NCI-H2081 (cell line): ENCODE measurements around the gene NKAIN2.
A peak's percentile ranks its signal among the peaks of the same experiment; 100 is the strongest.
"Not testable (repeated sequence)": the region's sequence is repeated elsewhere in the genome, so short reads cannot be mapped to it uniquely, and the experiment has no call there.

ENCODE experiments used
- DNase-seq, 2 experiments: peaks; one replicate each; lab custom pipeline; 2025; lab: John Stamatoyannopoulos, UW

NKAIN2 gene

DNA sequence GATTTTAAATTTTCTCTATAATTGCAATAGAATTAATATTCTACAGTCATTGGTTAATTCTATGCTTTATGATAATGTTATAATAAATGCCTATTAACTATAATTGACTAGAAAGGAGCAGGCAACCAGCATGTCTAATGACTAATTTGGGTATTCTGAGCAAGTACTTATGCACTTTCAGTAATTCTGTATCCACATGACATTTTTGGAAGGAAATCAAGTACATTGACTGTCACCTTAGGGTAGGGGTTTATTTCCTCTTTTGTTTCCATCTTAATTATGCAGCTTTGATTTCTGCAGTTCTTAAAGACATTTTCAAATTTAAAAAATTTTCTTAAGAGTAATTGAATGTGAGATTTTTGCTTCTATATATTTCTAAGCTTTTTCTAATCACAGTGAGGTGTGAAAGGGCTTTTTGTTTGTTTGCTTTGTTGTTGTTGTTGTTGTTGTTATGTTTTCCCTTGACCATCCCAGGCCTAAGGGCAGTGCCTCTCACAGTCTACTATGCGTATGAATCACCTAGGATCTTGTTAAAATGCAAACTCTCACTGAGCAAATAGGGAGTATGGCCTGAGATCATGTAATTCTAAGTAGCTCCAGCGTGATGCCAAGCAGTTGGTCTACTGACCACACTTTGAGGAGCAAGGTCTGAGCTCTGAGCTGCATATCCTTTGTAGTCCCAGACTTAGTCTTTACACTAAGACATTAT, 691.4 kb downstream of the NKAIN2 start:
- peak in 1 of 2 experiments; percentile 12 for DNase-seq

- DNase-seq: no peak
Observed at GRCh38 chr6:124495665-124496190, 692.1 kb downstream of the NKAIN2 start.

DNA sequence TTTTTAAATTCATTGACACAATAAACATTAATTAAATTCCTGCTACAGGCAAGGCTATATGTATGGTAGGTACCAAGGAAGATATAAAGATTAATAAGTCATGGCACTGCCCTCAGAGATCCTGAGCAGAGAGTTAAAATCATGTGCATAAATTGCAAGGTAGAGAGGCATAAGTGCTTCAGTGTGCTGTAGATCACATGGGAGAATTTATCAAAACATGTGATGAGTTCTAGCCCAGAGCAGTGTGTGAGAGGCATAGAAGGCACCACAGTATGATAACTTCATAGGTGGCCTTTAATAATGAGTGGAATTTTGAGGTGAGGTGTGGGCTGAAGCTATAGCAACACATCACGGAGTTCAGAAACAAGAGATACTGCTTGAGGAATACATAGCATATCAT, 692.7 kb downstream of the NKAIN2 start:
- DNase-seq: no peak

GRCh38 chr6:124512431-124512830, 708.8 kb downstream of the NKAIN2 start:
- DNase-seq: no peak

- DNase-seq: no peak
Observed at GRCh38 chr6:124517339-124517738, 713.7 kb downstream of the NKAIN2 start.

DNA sequence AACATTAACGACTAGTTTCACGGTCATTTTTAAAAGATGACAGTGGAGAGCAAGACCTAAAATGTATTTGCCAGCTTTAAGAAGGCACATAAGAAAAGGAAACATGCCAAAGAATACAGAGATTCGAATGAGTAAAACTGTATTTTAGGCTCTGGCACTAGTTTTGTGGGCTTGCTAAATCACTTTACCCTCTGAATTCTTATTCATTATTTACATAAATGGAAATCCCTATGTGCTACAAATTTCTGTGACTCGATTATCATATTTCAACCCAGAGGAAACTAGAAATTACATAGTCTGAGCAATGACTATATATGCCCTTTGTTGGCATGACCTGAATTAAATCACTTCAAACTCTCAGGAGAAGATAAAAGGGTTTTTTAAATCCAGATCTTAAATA, 716.8 kb downstream of the NKAIN2 start:
- DNase-seq: no peak

GRCh38 chr6:124522335-124522734, 718.7 kb downstream of the NKAIN2 start:
- no peak for DNase-seq

- DNase-seq: no peak
Observed at GRCh38 chr6:124524491-124525200, 721.0 kb downstream of the NKAIN2 start.

DNA sequence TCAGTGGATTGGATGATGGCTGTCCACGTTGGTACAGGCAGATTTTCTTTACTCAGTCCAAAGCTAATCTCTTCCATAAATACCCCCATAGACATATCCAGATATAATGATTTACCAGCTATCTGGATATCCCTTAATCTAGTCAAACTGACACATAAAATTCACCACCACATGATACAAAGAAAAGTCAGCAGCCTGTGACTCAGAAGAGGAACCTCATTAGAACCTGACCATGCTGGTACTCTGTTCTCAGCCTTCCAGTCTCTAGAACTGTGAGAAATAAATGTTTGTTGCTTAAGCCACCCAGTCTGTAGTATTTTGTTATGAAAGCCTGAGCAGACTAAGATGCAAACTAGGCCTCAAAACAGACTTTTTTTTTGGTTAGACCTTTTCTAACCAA, 727.3 kb downstream of the NKAIN2 start:
- no peak for DNase-seq

DNA sequence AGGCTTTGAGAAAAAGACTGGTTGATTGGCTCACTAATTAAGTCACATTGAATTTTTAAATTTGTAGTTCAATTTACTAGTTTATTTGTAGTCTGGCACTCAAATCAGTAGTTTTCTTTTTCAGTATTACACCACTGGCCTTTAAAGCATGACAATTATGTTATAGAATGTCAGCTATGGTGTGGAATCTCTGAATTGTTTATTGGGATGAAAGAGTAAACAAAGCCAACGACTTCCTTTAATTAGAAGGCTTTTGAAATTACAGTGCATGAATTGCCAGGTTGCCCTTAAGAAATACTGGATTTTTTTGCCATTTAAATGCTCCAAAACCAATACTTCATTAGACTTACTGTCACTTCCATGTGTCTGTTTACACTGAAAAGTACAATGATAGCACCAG, 731.6 kb downstream of the NKAIN2 start:
- peak in 1 of 2 experiments; percentile 23 for DNase-seq

- no peak for DNase-seq
Observed at GRCh38 chr6:124535746-124536145, 732.1 kb downstream of the NKAIN2 start.

DNA sequence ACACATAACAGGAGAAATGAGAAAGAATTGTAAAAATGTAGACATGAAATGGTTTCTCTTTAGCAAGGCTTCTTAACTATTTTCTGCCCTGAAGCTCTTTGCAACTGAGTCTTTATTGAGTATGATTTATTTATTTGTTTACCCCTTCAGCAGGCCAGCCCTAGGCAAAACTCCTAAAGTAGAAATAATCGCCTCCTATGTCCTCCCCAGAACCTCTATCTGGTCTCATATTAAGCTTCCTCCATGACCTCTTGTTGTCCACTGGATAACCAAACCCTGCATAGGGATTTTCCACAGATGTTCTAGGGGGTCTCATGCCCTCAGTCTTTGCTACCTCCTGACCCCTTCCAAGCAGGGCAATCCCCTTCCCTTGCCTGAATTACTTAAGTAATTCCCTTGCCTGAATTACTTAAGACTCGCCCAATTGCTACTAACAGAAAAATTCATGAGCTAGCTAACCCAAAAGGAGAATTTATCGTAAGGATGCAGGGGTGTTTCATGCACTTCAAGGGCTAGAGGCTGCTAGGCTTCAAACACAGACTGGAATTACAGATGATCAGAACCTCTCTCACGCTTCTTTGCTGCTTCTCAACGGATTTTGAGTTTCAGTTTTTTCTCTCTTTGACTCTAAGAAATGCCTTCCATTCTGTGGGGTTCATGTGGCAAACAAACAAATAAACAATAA, 732.6 kb downstream of the NKAIN2 start:
- DNase-seq: peak in 1 of 2 experiments; percentile 38

DNA sequence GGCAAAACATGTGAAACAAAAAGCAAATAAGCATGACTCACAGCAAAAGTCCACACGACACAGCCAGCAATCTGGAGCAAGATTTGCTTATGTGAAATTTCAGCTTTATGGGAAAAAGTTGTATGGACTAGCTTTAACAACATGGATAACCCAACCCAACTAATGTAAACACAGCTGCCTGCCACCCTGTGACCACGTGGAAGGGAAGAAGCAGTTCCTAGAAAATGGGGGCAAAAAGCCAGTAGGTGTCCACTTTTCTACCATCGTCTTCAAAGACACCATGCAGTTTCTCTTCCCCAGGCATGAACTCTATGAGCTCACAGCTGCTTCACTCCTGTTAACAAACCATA, 733.2 kb downstream of the NKAIN2 start:
- DNase-seq: peak; percentile 20 to 61

DNA sequence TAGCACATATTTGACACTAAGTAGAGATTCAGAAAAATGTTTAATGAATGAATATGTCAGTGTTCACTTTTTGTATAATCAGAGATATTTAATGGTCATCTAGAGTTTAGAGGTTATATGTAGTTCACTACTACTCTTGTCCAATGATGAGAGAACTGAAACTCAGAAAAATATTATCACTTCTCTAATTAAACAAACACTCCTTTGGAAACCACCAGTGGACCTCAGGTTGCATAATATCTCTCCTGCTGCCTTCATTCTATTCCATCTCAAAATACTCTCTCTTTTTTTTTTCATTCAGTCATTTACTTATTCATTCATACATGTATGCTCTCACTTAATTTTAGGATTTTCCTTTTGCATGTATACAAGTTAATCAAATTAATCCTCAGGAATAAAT, 735.4 kb downstream of the NKAIN2 start:
- no peak for DNase-seq

- no peak for DNase-seq
Observed at GRCh38 chr6:124541573-124541972, 737.9 kb downstream of the NKAIN2 start.

DNA sequence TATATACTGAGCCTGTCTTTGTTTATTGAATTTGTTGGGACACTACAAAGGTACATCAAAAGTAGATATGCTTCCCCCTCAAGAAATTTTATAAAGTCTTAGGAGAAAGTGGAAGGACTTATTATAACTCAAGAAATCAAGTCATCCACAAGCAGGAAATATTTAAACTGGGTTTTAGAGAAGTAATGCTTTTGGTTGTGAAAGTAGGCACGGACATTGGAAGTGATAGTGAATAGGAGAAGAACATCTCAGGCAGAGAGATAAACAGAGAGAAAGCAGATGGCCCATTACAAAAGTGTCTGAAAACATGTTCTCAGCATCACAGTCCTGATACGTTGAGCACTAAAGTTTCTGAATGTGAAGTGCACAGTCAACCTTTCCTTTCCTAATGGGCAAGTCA, 742.9 kb downstream of the NKAIN2 start:
- no peak for DNase-seq

- DNase-seq: no peak
Observed at GRCh38 chr6:124551711-124552233, 748.1 kb downstream of the NKAIN2 start.

DNA sequence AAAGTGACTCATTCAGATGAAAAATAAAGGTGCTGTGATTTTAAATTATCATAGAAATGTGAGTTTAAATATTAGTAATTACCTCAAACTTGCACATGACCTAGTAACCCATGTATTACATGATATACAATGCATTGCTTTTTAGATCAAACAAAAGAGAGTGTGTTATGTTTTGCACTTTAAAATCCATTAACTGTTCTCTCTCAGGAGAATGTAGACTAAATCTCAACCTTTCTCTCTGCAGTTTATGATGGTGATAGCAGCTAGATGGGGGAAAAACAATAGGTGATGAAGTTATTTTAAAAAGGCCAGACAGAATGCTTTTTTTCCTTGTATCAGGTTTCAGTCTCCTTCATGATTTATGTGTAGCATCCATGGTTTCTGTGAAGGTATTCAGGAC, 754.2 kb downstream of the NKAIN2 start:
- DNase-seq: peak in 1 of 2 experiments; percentile 17

- not testable (repeated sequence) for DNase-seq
Observed at GRCh38 chr6:124560078-124560477, 756.4 kb downstream of the NKAIN2 start.

DNA sequence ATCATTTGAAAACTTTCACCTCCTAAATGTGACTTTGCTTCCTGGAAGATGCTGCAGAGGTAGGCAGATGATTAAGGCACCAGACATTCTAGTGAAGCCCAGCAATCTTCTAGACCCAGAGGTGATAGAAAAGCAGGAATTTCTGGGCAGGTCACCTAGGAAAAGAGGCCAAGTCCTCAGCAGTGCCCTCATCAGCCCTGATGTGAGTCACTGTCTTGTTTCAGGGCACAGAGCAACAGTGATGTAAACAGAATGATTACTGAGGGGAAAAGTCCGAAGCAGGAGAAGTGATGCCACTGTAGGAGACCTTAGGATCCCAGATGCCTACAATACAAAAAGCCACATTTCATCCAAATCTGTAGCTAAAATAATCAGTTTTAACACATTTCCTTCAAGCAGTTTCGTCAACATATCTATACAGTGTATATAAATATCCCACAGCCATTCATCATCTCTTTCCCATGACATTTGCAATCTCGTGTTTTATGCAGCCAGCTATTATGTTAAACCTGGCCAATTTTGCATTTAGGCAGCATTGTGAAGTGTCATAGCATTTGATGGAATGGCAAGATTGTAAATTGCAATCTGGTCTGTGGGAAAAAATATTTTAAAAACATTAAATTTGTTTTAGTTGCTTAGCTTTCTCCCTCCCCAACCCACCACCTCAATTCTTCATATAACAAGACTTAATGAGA, 757.4 kb downstream of the NKAIN2 start:
- no peak for DNase-seq

DNA sequence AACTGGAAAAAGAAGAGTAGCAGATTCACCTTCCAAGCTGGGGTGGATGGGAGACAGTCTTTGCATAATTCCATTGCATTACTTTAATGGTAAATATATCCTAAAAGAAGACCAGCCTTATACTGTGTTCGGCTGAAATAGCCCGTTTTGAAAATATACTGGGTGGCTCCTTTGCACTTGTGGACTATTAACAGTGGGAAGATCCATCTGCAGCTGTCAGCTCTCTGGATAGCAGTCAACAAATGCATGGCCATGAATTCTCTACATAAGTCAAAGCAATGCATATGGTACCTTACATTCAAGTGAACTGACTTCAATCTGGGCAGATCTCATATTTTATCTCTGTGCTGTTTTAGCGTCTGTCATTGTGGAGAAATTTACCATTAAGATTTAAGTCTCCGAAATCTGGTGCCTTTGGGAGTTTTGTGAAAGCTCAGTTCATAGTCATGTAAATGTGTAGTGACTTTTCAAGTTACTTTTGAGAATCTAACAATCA, 758.0 kb downstream of the NKAIN2 start:
- DNase-seq: no peak

DNA sequence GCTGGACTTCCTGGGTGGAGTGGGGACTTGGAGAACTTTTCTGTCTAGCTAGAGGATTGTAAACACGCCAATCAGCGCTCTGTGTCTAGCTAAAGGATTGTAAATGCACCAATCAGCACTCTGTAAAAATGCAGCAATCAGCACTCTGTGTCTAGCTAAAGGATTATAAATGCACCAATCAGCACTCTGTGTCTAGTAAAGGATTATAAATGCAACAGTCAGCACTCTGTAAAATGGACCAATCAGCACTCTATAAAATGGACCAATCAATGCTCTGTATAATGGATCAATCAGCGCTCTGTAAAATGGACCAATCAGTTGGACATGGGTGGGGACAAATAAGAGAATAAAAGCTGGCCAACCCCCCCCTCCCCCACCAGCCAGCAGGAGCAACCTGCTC, 760.5 kb downstream of the NKAIN2 start:
- not testable (repeated sequence) for DNase-seq
